ENCODE measurements around the gene CDH4. TPM values are rescaled to one million over a fixed set of nuclear protein-coding genes. Genes with fewer than 3 reads are reported as not detected.

Gene CDH4
- total RNA-seq, 3 donors from 2014 or later (not counting 1 experiment from before 2014, with no cell fraction given): 0.18 TPM; not detected in 2

DNA sequence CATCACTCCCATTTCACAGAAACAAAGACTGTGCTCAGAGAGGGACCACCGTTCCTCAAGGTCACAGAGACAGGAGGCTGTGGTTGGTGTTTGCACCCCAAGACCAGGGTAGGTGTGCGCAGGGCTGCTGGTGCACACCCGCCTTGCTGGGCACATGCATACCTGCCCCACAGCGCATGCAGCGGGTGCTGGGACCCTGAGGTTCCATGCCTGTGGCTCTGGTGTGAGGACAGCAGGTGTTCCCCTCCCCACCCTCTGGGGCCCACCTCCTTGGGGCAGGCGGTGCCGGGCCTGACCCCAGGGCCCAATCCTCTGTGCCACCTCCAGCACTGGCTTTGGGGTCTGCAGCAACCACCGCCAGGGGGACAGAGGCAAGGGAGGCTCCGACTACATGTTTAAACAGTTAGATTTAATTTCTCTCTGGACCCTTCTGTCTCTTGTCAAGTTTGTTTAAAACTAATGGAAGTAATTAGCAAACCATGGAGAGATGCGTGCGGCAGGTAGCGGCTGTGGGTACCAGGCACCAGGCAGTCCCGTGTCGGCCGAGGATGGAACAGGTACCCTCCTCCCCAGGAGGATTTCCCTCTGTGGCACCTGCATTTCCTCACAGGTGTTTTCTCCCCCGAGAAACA lies 485.9 kb downstream of the CDH4 start:
- 84% methylated on average over 16 of the region's 16 CpGs for WGBS (ENCODE audit: insufficient coverage)

DNA sequence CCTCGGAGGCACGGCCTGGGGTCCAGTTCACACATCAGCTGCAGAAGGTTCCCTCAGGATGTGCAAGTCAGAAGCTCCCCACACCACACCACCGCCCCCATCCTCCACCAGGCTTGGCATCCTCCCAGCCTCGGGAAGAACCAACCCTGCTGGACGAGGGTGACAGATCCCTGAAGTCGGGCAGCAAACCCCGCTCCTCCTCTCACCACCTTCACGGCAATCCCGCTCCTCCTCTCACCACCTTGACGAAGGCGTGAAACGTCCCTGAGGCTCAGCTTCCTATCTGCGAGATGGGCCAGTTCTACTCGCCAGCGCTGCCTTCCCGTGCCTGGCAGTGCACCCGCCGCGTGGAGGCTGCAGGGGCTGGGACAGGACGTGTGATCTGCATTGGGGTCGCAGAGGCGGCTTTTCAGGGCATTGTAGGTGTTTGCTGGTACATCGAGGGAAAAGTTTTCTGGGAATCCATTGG lies 486.6 kb downstream of the CDH4 start:
- no peaks in the 10 kb centered on the region for H3K27me3 ChIP-seq (ENCODE audit: control insufficient read depth, insufficient read depth, low read length)
- TF ChIP-seq, protein P1, sequence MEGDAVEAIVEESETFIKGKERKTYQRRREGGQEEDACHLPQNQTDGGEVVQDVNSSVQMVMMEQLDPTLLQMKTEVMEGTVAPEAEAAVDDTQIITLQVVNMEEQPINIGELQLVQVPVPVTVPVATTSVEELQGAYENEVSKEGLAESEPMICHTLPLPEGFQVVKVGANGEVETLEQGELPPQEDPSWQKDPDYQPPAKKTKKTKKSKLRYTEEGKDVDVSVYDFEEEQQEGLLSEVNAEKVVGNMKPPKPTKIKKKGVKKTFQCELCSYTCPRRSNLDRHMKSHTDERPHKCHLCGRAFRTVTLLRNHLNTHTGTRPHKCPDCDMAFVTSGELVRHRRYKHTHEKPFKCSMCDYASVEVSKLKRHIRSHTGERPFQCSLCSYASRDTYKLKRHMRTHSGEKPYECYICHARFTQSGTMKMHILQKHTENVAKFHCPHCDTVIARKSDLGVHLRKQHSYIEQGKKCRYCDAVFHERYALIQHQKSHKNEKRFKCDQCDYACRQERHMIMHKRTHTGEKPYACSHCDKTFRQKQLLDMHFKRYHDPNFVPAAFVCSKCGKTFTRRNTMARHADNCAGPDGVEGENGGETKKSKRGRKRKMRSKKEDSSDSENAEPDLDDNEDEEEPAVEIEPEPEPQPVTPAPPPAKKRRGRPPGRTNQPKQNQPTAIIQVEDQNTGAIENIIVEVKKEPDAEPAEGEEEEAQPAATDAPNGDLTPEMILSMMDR (IDR thresholded peaks at IDR 0.05): no peak
- H3K9me3 Mint-ChIP-seq: peaks cover 0 to 2% of the 10 kb centered on the region in 2 donors
- peaks cover 7% of the 10 kb centered on the region for H3K9me3 ChIP-seq (ENCODE audit: control insufficient read depth, insufficient read depth, low read length)
- H3K27me3 Mint-ChIP-seq (ENCODE audit: low read depth in 2 of 2): peaks cover 0 to 2% of the 10 kb centered on the region in 2 donors
- no peak overlapping the region for H3K27ac Mint-ChIP-seq
- H3K4me3 Mint-ChIP-seq: no peak overlapping the region
- DNase-seq (no peak), ATAC-seq (no peak)
- intact Hi-C loops (cut with micrococcal nuclease): no loop called here
- no peaks in the 10 kb centered on the region for H3K36me3 ChIP-seq (ENCODE audit: control insufficient read depth, insufficient read depth, low read length)
- no peaks in the 10 kb centered on the region for H3K4me1 ChIP-seq (ENCODE audit: control insufficient read depth, insufficient read depth, low read length)
- WGBS (ENCODE audit: insufficient coverage): 86% methylated on average over 21 of the region's 23 CpGs
- no peak overlapping the region for H3K27ac ChIP-seq (ENCODE audit: low read length)
- H3K4me3 ChIP-seq (ENCODE audit: low read length): no peak overlapping the region
- H3K36me3 Mint-ChIP-seq: no peaks in the 10 kb centered on the region
- peaks cover 0 to 5% of the 10 kb centered on the region in 2 donors for H3K4me1 Mint-ChIP-seq

More for the DNA sequence above, 485.9 kb downstream of the CDH4 start:
- Histone ChIP-seq H3K36me3 (ENCODE audit: control insufficient read depth, insufficient read depth, low read length) (no peaks in the 10 kb centered on the region), H3K27ac (ENCODE audit: low read length) (no peak overlapping the region), H3K4me1 (ENCODE audit: control insufficient read depth, insufficient read depth, low read length) (no peaks in the 10 kb centered on the region), H3K4me3 (ENCODE audit: low read length) (no peak overlapping the region), H3K9me3 (ENCODE audit: control insufficient read depth, insufficient read depth, low read length) (peaks cover 7% of the 10 kb centered on the region), H3K27me3 (ENCODE audit: control insufficient read depth, insufficient read depth, low read length) (no peaks in the 10 kb centered on the region)
- ATAC-seq: no peak
- Mint-ChIP-seq H3K27me3 (ENCODE audit: low read depth in 2 of 2) (peaks cover 0 to 6% of the 10 kb centered on the region in 2 donors), H3K9me3 (peaks cover 0 to 5% of the 10 kb centered on the region in 2 donors), H3K27ac (no peak overlapping the region), H3K4me1 (peaks cover 0 to 5% of the 10 kb centered on the region in 2 donors), H3K4me3 (no peak overlapping the region), H3K36me3 (no peaks in the 10 kb centered on the region)
- TF ChIP-seq, protein P1 (IDR thresholded peaks at IDR 0.05): no peak
- intact Hi-C loops (cut with micrococcal nuclease): no loop called here
- DNase-seq: no peak

DNA sequence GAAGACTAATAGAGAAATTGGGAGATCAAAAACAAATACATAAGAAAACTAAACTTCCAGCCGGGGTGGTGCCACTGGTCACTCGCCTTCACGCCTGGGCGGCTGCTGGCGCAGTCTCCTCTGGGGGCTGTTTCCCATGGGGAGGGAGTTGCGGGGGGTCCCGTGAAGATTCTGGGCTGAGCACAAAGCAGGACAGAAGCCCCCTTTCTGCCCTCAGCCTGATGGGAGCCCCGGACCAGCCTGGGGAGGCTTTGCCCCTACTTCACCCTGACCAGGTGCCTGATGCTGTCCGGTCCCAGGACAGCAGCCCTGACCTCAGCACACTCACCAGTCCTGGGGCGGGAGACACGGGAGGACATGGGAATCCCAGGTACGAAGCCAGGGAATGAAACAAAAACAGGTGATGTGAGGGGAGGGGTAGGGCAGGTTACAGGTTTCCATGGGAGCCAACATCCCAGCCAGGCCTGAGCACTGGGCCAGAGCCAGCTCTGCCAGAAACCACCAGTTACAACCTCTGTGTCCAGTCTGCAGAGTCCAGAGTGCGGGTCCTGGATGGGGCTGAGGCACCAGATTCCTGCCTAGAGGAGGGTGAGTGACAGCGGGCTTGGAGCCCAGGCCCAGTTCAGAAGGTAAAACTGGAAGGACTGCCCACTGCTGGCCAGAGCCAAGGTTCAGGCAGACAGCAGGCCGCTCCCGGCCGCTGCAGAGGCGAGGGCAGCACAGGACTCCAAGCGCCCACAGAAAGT lies 487.2 kb downstream of the CDH4 start:
- no peaks in the 10 kb centered on the region for H3K36me3 ChIP-seq (ENCODE audit: control insufficient read depth, insufficient read depth, low read length)
- WGBS (ENCODE audit: insufficient coverage): 88% methylated on average over 19 of the region's 19 CpGs

More for the DNA sequence above, 487.2 kb downstream of the CDH4 start:
- Mint-ChIP-seq H3K27me3 (ENCODE audit: low read depth in 2 of 2) (peaks cover 0 to 2% of the 10 kb centered on the region in 2 donors), H3K4me1 (peaks cover 0 to 5% of the 10 kb centered on the region in 2 donors), H3K36me3 (no peaks in the 10 kb centered on the region), H3K27ac (no peak overlapping the region), H3K4me3 (no peak overlapping the region), H3K9me3 (peaks cover 0 to 2% of the 10 kb centered on the region in 2 donors)
- Histone ChIP-seq H3K27me3 (ENCODE audit: control insufficient read depth, insufficient read depth, low read length) (no peaks in the 10 kb centered on the region), H3K4me3 (ENCODE audit: low read length) (no peak overlapping the region), H3K27ac (ENCODE audit: low read length) (no peak overlapping the region), H3K4me1 (ENCODE audit: control insufficient read depth, insufficient read depth, low read length) (no peaks in the 10 kb centered on the region), H3K9me3 (ENCODE audit: control insufficient read depth, insufficient read depth, low read length) (peaks cover 7% of the 10 kb centered on the region)
- intact Hi-C loops (cut with micrococcal nuclease): no loop called here
- DNase-seq: no peak
- TF ChIP-seq, protein P1 (IDR thresholded peaks at IDR 0.05): no peak
- no peak for ATAC-seq
